CD8-positive, alpha-beta memory T cell (primary cell): ENCODE results near the gene TRAF6. TPM values are rescaled to one million over a fixed set of nuclear protein-coding genes. Genes with fewer than 3 reads are reported as not detected.

Experiments used
- CTCF ChIA-PET: fragments of 350-600 bp; sonication (Branson Sonifier 250); formaldehyde crosslinking; loops from one replicate; lab custom pipeline; 2021; ENCODE audit warnings: antibody characterized with exemption; lab: Charles Lee
- POLR2A ChIA-PET: fragments of 350-600 bp; sonication (Branson Sonifier 250); formaldehyde crosslinking; loops from one replicate; lab custom pipeline; 2021; ENCODE audit warnings: antibody characterized with exemption; lab: Charles Lee
- DNase-seq, 5 donors: peaks; one replicate each; pipeline versions ENCODE4 v3.0.0 to v3.0.0-alpha.2; 2020 to 2022; ENCODE audit warnings: mixed read lengths in 1 of 5
- H3K27ac ChIP-seq: one replicate; pipeline ENCODE4 v1.7.0; 2013; ENCODE audit warnings: low read depth, mild to moderate bottlenecking, low read length, moderate library complexity
- H3K27me3 ChIP-seq: 2 replicates; pipeline ENCODE4 v1.7.0; 2013; ENCODE audit warnings: low read length, mild to moderate bottlenecking; ENCODE audit not compliant: insufficient read depth, poor library complexity, severe bottlenecking
- H3K36me3 ChIP-seq: 2 replicates; pipeline ENCODE4 v1.7.0; 2013; ENCODE audit warnings: mild to moderate bottlenecking, low read length, moderate library complexity; ENCODE audit not compliant: insufficient read depth
- H3K4me1 ChIP-seq: 2 replicates; pipeline ENCODE4 v1.7.0; 2013; ENCODE audit warnings: mild to moderate bottlenecking, low read length, moderate library complexity; ENCODE audit not compliant: insufficient read depth
- H3K4me3 ChIP-seq: 2 replicates; pipeline ENCODE4 v1.7.0; 2013; ENCODE audit warnings: mild to moderate bottlenecking, low read length
- H3K9me3 ChIP-seq: 2 replicates; pipeline ENCODE4 v1.7.0; 2013; ENCODE audit warnings: mild to moderate bottlenecking, low read length
- H3K27ac Mint-ChIP-seq, 8 donors: one replicate each; pipeline ENCODE4 v1.8.0; 2020 to 2021; ENCODE audit warnings: mixed read lengths in 8 of 8, mild to moderate bottlenecking in 6 of 8, inconsistent platforms in 3 of 8, moderate library complexity in 3 of 8
- H3K27me3 Mint-ChIP-seq, 2 donors: one replicate each; pipeline ENCODE4 v1.8.0; 2020 to 2021; ENCODE audit warnings: mixed read lengths in 2 of 2, mild to moderate bottlenecking in 1 of 2, moderate library complexity in 1 of 2
- H3K36me3 Mint-ChIP-seq, 3 donors: one replicate each; pipeline ENCODE4 v1.8.0; 2020 to 2021; ENCODE audit warnings: mixed read lengths in 3 of 3, inconsistent platforms in 1 of 3, mild to moderate bottlenecking in 1 of 3
- H3K4me1 Mint-ChIP-seq, 3 donors: one replicate each; pipeline ENCODE4 v1.8.0; 2020 to 2021; ENCODE audit warnings: mixed read lengths in 3 of 3, inconsistent platforms in 1 of 3, mild to moderate bottlenecking in 1 of 3
- H3K4me3 Mint-ChIP-seq, 7 donors: one replicate each; pipeline ENCODE4 v1.8.0; 2020 to 2021; ENCODE audit warnings: mixed read lengths in 7 of 7, mild to moderate bottlenecking in 6 of 7, moderate library complexity in 4 of 7, inconsistent platforms in 2 of 7
- H3K9me3 Mint-ChIP-seq, 5 donors: one replicate each; pipeline ENCODE4 v1.8.0; 2020 to 2022; ENCODE audit warnings: mixed read lengths in 5 of 5, mild to moderate bottlenecking in 3 of 5, moderate library complexity in 2 of 5, inconsistent platforms in 1 of 5
- polyA plus RNA-seq: library from polyadenylated mRNA; unstranded; fragments of 300-500 nt; fragmentation: Illumina TruSeq; gene quantifications from one replicate; pipeline ENCODE4 v1.2.3, GENCODE V29; 2021
- total RNA-seq, 2 experiments: library from RNA; stranded (reverse); gene quantifications; one replicate each; pipeline ENCODE4 v1.2.3, GENCODE V29; 2021

The TRAF6 gene
- total and polyA plus RNA-seq, 3 experiments from 2014 or later = 12.7 to 16.6 (median 14.4) TPM

DNA sequence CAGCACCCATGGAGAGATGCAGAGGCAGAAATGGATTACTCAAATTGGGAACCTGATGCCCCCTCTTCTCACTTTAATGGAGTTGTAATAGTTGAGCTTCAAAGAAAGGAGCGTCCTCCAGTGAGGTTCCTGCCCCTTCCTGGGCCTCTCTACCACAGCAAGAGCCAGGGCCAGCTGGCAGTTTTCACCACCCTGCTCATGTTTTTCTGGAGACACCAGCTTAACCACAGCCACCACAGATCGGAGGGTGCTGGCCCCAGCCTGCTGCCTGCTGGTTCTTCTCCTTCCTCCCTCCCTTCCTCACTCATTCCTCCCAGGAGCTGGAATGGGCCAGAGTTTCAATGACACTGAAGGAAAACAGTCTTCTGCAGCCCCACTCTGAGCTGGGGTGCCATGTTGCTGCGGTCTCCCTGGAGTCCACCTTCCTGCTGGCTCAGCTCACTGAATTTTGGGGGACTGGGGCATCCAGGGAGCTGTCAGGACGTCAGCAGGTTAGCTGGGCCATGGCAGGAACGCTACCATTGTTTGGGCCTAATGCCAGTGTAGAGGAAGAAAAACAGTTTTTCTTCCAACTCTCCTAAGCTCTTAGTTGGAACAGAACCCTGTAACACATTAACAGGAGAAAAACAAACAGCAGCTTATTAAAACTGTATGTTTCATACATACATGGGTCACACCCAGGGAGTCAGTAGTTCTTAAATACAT lies 57.7 kb downstream of the TRAF6 start:
- peaks cover 43% of the 10 kb centered on the region for H3K4me1 ChIP-seq
- H3K4me3 Mint-ChIP-seq = peak overlapping the region in 6 of 7 donors; percentile 49 to 67 (median 53)
- H3K27ac ChIP-seq = no peak overlapping the region
- ChIA-PET CTCF (interaction anchor here (0.8 to 1.7 kb wide), 9 partner anchors 12 to 100 kb away, joined by 3 to 8 read pairs (median 4); no protein-coding TSS in a partner anchor), POLR2A (interaction anchor here (0.6 kb wide), 1 partner anchor 68 kb away, joined by 5 read pairs; no protein-coding TSS in a partner anchor)
- H3K27ac Mint-ChIP-seq = peak overlapping the region; percentile 2 to 94 (median 70)
- peaks cover 6% of the 10 kb centered on the region for H3K36me3 ChIP-seq
- H3K27me3 ChIP-seq = no peaks in the 10 kb centered on the region
- no peaks in the 10 kb centered on the region for H3K9me3 ChIP-seq
- H3K4me1 Mint-ChIP-seq = peaks cover 59 to 65% (median 63%) of the 10 kb centered on the region in 3 donors
- H3K27me3 Mint-ChIP-seq = peaks cover 0 to 1% of the 10 kb centered on the region in 2 donors
- DNase-seq = peak in 1 of 5 donors; percentile 9
- H3K4me3 ChIP-seq = no peak overlapping the region
- peaks cover 21 to 89% (median 22%) of the 10 kb centered on the region in 3 donors for H3K36me3 Mint-ChIP-seq
- H3K9me3 Mint-ChIP-seq = no peaks in the 10 kb centered on the region

DNA sequence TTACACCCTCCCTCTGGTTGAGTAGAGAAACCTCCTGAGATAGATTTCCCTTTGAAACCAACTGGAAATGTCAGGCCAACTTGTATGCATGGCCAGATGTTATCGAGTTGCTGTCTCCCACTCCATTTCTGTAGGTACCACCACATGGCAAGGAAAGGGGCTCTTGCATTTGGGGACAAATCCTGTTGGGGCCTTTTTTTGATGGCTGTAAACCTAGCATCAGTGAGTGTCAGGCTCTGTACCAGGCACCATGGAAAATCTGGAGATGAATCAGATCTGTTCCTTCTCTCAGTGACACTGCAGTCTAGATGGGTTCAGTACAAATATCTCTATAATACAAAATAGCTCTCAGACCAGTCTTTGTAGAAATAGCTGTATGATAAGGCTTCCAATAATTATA lies 58.4 kb downstream of the TRAF6 start:
- H3K4me1 Mint-ChIP-seq = peaks cover 61 to 69% (median 65%) of the 10 kb centered on the region in 3 donors
- peak overlapping the region in 6 of 7 donors; percentile 16 to 67 (median 52) for H3K4me3 Mint-ChIP-seq
- no peaks in the 10 kb centered on the region for H3K27me3 ChIP-seq
- DNase-seq = no peak
- H3K9me3 ChIP-seq = no peaks in the 10 kb centered on the region
- no peak overlapping the region for H3K4me3 ChIP-seq
- peaks cover 22 to 90% (median 23%) of the 10 kb centered on the region in 3 donors for H3K36me3 Mint-ChIP-seq
- peaks cover 43% of the 10 kb centered on the region for H3K4me1 ChIP-seq
- CTCF ChIA-PET = interaction anchor here (1.1 to 1.6 kb wide), 3 partner anchors 31 to 99 kb away, joined by 3 to 8 read pairs (median 3); no protein-coding TSS in a partner anchor
- H3K27me3 Mint-ChIP-seq = peaks cover 0 to 1% of the 10 kb centered on the region in 2 donors
- H3K9me3 Mint-ChIP-seq = no peaks in the 10 kb centered on the region
- POLR2A ChIA-PET = no interaction called here
- peaks cover 6% of the 10 kb centered on the region for H3K36me3 ChIP-seq
- H3K27ac Mint-ChIP-seq = peak overlapping the region; percentile 2 to 94 (median 66)
- no peak overlapping the region for H3K27ac ChIP-seq

DNA sequence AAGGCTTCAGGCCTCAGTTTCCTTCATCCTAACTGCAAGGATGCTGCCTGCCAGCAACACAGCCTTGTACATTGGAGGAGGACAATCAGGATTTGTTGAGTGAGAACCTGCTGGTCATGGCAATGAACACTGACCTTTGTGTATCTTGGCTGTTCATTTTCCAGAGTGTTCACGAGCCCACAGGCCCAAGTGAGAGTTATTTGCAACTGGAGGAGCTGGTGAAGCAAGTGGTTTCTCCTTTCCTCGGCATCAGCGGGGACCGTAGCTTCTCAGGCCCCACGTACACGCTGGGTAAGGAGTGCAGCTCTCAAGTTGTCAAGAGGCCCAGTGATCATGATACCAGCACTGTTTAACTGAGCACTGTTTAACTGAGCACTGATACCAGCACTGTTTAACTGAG lies 59.0 kb downstream of the TRAF6 start:
- Mint-ChIP-seq H3K4me1 (peaks cover 62 to 70% (median 69%) of the 10 kb centered on the region in 3 donors), H3K27ac (peak overlapping the region; percentile 2 to 77 (median 50)), H3K27me3 (peaks cover 0 to 1% of the 10 kb centered on the region in 2 donors), H3K4me3 (peak overlapping the region in 4 of 7 donors; percentile 1 to 39 (median 30)), H3K36me3 (peaks cover 20 to 90% (median 26%) of the 10 kb centered on the region in 3 donors), H3K9me3 (no peaks in the 10 kb centered on the region)
- peaks cover 43% of the 10 kb centered on the region for H3K4me1 ChIP-seq
- no peak overlapping the region for H3K4me3 ChIP-seq
- no peaks in the 10 kb centered on the region for H3K27me3 ChIP-seq
- H3K27ac ChIP-seq = no peak overlapping the region
- DNase-seq = no peak
- CTCF ChIA-PET = no interaction called here
- H3K9me3 ChIP-seq = no peaks in the 10 kb centered on the region
- peaks cover 6% of the 10 kb centered on the region for H3K36me3 ChIP-seq
- POLR2A ChIA-PET = no interaction called here

DNA sequence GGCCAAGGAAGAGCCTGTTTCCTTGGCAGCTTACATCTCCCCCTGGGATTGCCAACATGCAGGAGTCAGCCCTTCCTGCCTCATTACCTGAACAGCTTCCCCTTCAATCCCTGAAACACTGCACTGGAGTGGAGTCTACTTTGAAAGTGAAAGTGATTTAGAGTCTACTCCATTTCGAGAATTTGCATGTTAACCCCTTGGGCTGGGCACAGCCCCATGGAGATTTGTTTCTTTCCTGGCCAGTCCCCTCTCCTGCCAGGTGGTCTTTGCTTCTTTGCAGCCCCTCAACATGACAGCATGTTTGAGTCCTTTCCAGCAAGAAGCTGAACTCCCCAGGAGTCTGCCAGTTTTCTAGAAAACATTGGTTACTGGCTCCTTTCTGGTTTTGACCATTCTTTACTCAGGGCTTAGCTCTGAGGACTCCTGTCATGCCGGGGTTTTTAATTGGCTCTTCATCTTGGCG lies 59.9 kb downstream of the TRAF6 start:
- Mint-ChIP-seq H3K4me3 (peak overlapping the region in 6 of 7 donors; percentile 28 to 73 (median 52)), H3K36me3 (peaks cover 24 to 91% (median 26%) of the 10 kb centered on the region in 3 donors), H3K9me3 (no peaks in the 10 kb centered on the region), H3K27ac (peak overlapping the region; percentile 1 to 94 (median 73)), H3K27me3 (no peaks in the 10 kb centered on the region), H3K4me1 (peaks cover 66 to 77% (median 77%) of the 10 kb centered on the region in 3 donors)
- no peaks in the 10 kb centered on the region for H3K9me3 ChIP-seq
- H3K27me3 ChIP-seq = no peaks in the 10 kb centered on the region
- H3K27ac ChIP-seq = no peak overlapping the region
- peaks cover 43% of the 10 kb centered on the region for H3K4me1 ChIP-seq
- POLR2A ChIA-PET = no interaction called here
- no peak for DNase-seq
- H3K4me3 ChIP-seq = peak overlapping the region; percentile 31
- CTCF ChIA-PET = interaction anchor here (0.9 to 1.2 kb wide), 2 partner anchors 9 to 43 kb away, joined by 3 to 4 read pairs; no protein-coding TSS in a partner anchor
- peaks cover 6% of the 10 kb centered on the region for H3K36me3 ChIP-seq

DNA sequence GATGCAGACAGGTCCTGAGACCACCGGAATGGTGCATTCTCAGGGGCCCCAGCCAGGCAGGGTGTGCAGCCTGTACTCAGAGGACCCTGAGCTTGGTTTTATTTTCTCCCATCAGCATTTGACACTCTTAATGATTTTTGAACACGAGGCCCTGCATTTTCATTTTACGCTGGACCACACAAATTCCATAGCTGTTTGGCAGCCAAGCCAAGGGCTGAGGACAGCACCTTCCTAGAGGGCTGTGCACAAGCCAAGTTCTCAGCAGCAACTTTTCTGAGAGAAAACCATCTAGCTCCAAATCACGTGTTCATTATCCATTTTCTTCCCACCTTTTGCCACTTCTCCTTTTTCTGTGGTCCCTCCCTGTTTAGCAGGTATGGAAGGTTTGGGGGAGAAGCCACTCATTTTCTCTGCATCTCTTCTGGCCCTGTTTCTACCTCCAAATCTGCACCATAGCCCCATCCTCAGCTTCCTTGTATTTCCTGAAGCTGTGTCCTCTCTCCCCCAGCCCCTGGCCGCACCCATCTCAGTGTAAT lies 60.4 kb downstream of the TRAF6 start:
- Mint-ChIP-seq H3K27ac (peak overlapping the region in 7 of 8 donors; percentile 1 to 84 (median 74)), H3K4me1 (peaks cover 70 to 82% (median 80%) of the 10 kb centered on the region in 3 donors), H3K4me3 (peak overlapping the region in 6 of 7 donors; percentile 16 to 73 (median 52)), H3K36me3 (peaks cover 26 to 90% (median 28%) of the 10 kb centered on the region in 3 donors), H3K27me3 (no peaks in the 10 kb centered on the region), H3K9me3 (no peaks in the 10 kb centered on the region)
- H3K27ac ChIP-seq = no peak overlapping the region
- no peaks in the 10 kb centered on the region for H3K27me3 ChIP-seq
- no peak for DNase-seq
- peaks cover 43% of the 10 kb centered on the region for H3K4me1 ChIP-seq
- peaks cover 6% of the 10 kb centered on the region for H3K36me3 ChIP-seq
- CTCF ChIA-PET = interaction anchor here (0.9 to 1.2 kb wide), 3 partner anchors 9 to 43 kb away, joined by 3 to 4 read pairs (median 3); no protein-coding TSS in a partner anchor
- H3K4me3 ChIP-seq = peak overlapping the region; percentile 31
- no peaks in the 10 kb centered on the region for H3K9me3 ChIP-seq
- POLR2A ChIA-PET = interaction anchor here (0.6 kb wide), 1 partner anchor 599 kb away, joined by 4 read pairs; no protein-coding TSS in a partner anchor

DNA sequence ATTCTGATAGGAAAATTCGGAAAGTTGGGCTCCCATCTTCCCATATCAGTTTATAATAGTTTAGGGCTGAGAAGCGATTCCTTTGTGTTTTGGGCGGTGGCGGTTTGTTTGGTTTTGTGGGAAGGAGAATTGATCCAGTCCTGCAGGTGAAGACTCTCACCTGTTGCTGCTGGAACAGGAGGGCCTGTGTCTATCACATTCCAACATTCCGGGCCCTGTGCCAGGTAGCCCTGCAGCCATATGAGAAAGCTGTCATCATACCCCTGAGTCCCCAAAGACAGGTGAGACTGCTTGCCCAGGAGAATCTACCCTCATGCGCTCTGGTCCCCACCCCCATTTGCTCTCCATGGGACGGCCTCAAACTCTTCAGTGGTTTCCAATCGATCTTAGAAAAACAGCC lies 62.1 kb downstream of the TRAF6 start:
- H3K4me3 ChIP-seq = no peak overlapping the region
- no peak for DNase-seq
- Mint-ChIP-seq H3K27me3 (no peaks in the 10 kb centered on the region), H3K27ac (peak overlapping the region in 5 of 8 donors; percentile 45 to 74 (median 47)), H3K36me3 (peaks cover 26 to 90% (median 29%) of the 10 kb centered on the region in 3 donors), H3K9me3 (no peaks in the 10 kb centered on the region), H3K4me3 (peak overlapping the region in 1 of 7 donors; percentile 20), H3K4me1 (peaks cover 67 to 86% (median 85%) of the 10 kb centered on the region in 3 donors)
- H3K36me3 ChIP-seq = no peaks in the 10 kb centered on the region
- POLR2A ChIA-PET = no interaction called here
- H3K27ac ChIP-seq = no peak overlapping the region
- H3K9me3 ChIP-seq = no peaks in the 10 kb centered on the region
- H3K4me1 ChIP-seq = peaks cover 35% of the 10 kb centered on the region
- H3K27me3 ChIP-seq = no peaks in the 10 kb centered on the region
- CTCF ChIA-PET = no interaction called here

DNA sequence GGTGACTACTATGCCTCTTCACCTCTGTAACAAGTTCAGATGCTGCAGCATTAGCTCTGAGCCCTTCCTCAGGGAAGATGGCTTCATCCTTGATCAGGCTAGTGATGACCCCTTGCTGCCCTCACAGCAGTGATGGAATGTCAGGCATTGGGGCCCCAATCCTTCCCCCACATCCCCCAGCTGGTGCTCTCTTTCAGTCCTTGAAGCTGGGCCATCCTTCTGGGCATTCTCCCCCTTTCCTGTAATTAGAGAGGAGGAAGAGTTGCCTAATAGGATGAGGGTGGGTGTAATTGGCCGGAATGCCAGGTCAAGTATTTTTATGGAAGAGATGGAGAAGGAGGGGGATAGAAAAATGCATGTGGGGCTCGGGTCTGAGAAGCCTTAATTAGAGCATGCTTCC lies 62.6 kb downstream of the TRAF6 start:
- no peaks in the 10 kb centered on the region for H3K36me3 ChIP-seq
- Mint-ChIP-seq H3K9me3 (no peaks in the 10 kb centered on the region), H3K4me1 (peaks cover 63 to 85% (median 85%) of the 10 kb centered on the region in 3 donors), H3K27ac (peak overlapping the region in 2 of 8 donors; percentile 47 to 61), H3K36me3 (peaks cover 26 to 91% (median 30%) of the 10 kb centered on the region in 3 donors), H3K4me3 (no peak overlapping the region), H3K27me3 (peaks cover 0 to 1% of the 10 kb centered on the region in 2 donors)
- no peak overlapping the region for H3K4me3 ChIP-seq
- POLR2A ChIA-PET = no interaction called here
- CTCF ChIA-PET = no interaction called here
- peaks cover 30% of the 10 kb centered on the region for H3K4me1 ChIP-seq
- no peak for DNase-seq
- H3K9me3 ChIP-seq = no peaks in the 10 kb centered on the region
- H3K27ac ChIP-seq = no peak overlapping the region
- no peaks in the 10 kb centered on the region for H3K27me3 ChIP-seq
